Transverse colon (tissue), 4 donors: ENCODE results near the gene RCAN1. TPM values are rescaled to one million over a fixed set of nuclear protein-coding genes. Genes with fewer than 3 reads are reported as not detected.

Experiments used
- DNase-seq: peaks from one replicate; pipeline ENCODE4 v3.0.0-alpha.2; 2019
- H3K27ac ChIP-seq, 4 donors: fragments of 200-600 bp; sonication (generic); 2 replicates each; pipeline ENCODE4 v1.5.1; 2016 to 2018; ENCODE audit warnings: inconsistent platforms in 4 of 4
- H3K27me3 ChIP-seq: fragments of 200-600 bp; sonication (generic); 2 replicates; pipeline ENCODE4 v1.5.1; 2017; ENCODE audit warnings: inconsistent platforms
- H3K36me3 ChIP-seq, 4 donors: fragments of 200-600 bp; sonication (generic); 2 replicates each; pipeline ENCODE4 v1.5.1; 2017 to 2019; ENCODE audit warnings: inconsistent platforms in 4 of 4
- H3K4me1 ChIP-seq, 4 donors: fragments of 200-600 bp; sonication (generic); 2 replicates each; pipeline ENCODE4 v1.5.1; 2017 to 2020; ENCODE audit warnings: inconsistent platforms in 4 of 4
- H3K4me3 ChIP-seq, 4 donors: fragments of 200-600 bp; sonication (generic); 1 replicate in 1 of 4; 2 replicates in 3 of 4; pipeline versions ENCODE4 v1.5.1 to v1.6.1; 2017 to 2019; ENCODE audit warnings: inconsistent platforms in 4 of 4
- H3K9me3 ChIP-seq, 2 donors: fragments of 200-600 bp; sonication (generic); 2 replicates each; pipeline ENCODE4 v1.5.1; 2017 to 2019; ENCODE audit warnings: inconsistent platforms in 2 of 2
- EP300 ChIP-seq: sonication (generic); formaldehyde crosslinking; IDR thresholded peaks from one replicate; pipeline ENCODE4 v1.6.1; 2017; ENCODE audit warnings: antibody characterized with exemption, low read depth
- POLR2A ChIP-seq: fragments of 450-650 bp; IDR thresholded peaks from one replicate; pipeline ENCODE4 v1.6.1; 2016; ENCODE audit warnings: antibody characterized with exemption, mild to moderate bottlenecking, moderate library complexity
- POLR2AphosphoS5 ChIP-seq, 3 donors: sonication (generic); formaldehyde crosslinking; IDR thresholded peaks; one replicate each; pipeline ENCODE4 v1.6.1; 2016; ENCODE audit warnings: antibody characterized with exemption in 3 of 3
- WGBS, 2 donors: methylation state at CpG; one replicate each; pipeline ENCODE4 v1.1.5; 2018; ENCODE audit warnings: low coverage in 1 of 2; 5-methylcytosine and 5-hydroxymethylcytosine counted together
- in situ Hi-C, 4 donors: fragments of 200-750 bp; cut with MboI; loops; one replicate each; pipeline versions ENCODE4 v1.15.0 to v1.15.1; 2017; ENCODE audit warnings: low sequenced_read_pairs in 3 of 4, low pct_ligation_motif_present in 1 of 4, low pct_unique_long_range_greater_than_20kb in 1 of 4
- intact Hi-C: fragments of 100-400 bp; cut with DNase I; formaldehyde crosslinking; loops from one replicate; pipeline ENCODE4 v1.15.1; 2023; ENCODE audit warnings: low total_unique reads
- total RNA-seq, 4 donors: library from RNA; depleted of rRNA; stranded (reverse); fragments of >200 nt; gene quantifications; one replicate each; pipeline ENCODE4 v1.1.0, GENCODE V29; 2016
- TF ChIP-seq, protein P1 (sequence below), 5 experiments: fragments of 200-600 bp in 3 of 5; fragments of 450-650 bp in 2 of 5; sonication (generic) in 3 of 5; IDR thresholded peaks; 1 replicate in 2 of 5; 2 replicates in 3 of 5; pipeline ENCODE4 v1.5.1; 2016 to 2017; ENCODE audit warnings: antibody characterized with exemption in 5 of 5, inconsistent platforms in 3 of 5, mild to moderate bottlenecking in 2 of 5, moderate library complexity in 1 of 5

RCAN1 gene
- total RNA-seq, 4 donors from 2014 or later, result 39.5 to 68.8 (median 57.8) TPM

DNA sequence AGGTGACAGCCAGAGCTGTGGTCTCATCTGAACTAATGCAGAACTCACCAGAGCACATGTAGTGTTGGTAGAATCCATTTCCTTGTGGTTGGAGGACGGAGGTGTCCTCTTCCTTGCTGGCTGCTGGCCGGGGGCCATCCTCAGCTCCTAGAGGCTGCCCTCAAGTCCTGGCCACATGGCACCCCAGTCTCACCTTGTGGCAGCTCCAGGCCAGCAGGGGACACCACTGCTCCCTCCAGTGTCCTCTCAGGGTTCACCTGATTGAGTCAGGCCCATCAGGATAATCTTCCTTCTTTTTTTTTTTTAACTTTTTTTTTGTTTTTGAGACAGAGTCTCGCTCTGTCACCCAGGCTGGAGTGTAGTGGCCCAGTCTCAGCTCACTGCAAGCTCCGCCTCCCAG, 105.8 kb downstream of the RCAN1 start:
- no peak overlapping the region for H3K27ac ChIP-seq
- H3K27me3 ChIP-seq, result no peaks in the 10 kb centered on the region
- 71 to 78% methylated on average over 1 to 4 of the region's 4 CpGs for WGBS, 2 donors
- peaks cover 0 to 7% (median 4%) of the 10 kb centered on the region in 4 donors for H3K4me1 ChIP-seq
- DNase-seq, result no peak
- no peak for TF ChIP-seq EP300
- TF ChIP-seq POLR2A, result no peak
- TF ChIP-seq, protein P1, sequence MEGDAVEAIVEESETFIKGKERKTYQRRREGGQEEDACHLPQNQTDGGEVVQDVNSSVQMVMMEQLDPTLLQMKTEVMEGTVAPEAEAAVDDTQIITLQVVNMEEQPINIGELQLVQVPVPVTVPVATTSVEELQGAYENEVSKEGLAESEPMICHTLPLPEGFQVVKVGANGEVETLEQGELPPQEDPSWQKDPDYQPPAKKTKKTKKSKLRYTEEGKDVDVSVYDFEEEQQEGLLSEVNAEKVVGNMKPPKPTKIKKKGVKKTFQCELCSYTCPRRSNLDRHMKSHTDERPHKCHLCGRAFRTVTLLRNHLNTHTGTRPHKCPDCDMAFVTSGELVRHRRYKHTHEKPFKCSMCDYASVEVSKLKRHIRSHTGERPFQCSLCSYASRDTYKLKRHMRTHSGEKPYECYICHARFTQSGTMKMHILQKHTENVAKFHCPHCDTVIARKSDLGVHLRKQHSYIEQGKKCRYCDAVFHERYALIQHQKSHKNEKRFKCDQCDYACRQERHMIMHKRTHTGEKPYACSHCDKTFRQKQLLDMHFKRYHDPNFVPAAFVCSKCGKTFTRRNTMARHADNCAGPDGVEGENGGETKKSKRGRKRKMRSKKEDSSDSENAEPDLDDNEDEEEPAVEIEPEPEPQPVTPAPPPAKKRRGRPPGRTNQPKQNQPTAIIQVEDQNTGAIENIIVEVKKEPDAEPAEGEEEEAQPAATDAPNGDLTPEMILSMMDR (IDR thresholded peaks at IDR 0.05), result peak; percentile 19 to 40 (median 24)
- intact Hi-C loops (no loop called here), in situ Hi-C loops (no loop called here)
- no peak overlapping the region for H3K4me3 ChIP-seq
- H3K9me3 ChIP-seq, result no peaks in the 10 kb centered on the region
- no peaks in the 10 kb centered on the region for H3K36me3 ChIP-seq

DNA sequence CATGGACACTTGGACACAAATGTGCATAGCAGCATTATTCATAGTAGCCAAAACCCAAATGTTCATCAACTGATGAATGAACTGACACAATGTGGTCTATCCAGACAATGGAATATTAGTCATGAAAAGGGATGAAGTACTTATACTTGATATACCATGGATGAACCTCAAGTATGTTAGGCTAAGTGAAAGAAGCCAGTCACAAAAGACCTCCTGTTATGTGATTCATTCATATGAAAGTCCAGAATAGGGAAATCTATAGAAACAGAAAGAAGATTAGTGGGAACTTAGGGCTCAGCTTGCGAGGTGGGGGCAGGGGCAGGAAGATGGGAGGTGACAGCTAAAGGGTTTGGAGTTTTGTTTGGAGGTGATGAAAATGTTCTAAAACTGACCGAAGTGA, 110.3 kb downstream of the RCAN1 start:
- DNase-seq, result no peak
- no peaks in the 10 kb centered on the region for H3K4me1 ChIP-seq
- no peak overlapping the region for H3K27ac ChIP-seq
- intact Hi-C loops, result no loop called here
- in situ Hi-C loops, result no loop called here
- no peaks in the 10 kb centered on the region for H3K9me3 ChIP-seq
- no peak for TF ChIP-seq POLR2A
- TF ChIP-seq EP300, result no peak
- no peak for TF ChIP-seq POLR2AphosphoS5 (IDR thresholded peaks at IDR 0.05)
- TF ChIP-seq, protein P1 (IDR thresholded peaks at IDR 0.05), result no peak
- 58 to 90% methylated on average over 2 of the region's 2 CpGs for WGBS, 2 donors
- H3K27me3 ChIP-seq, result no peaks in the 10 kb centered on the region
- H3K4me3 ChIP-seq, result no peak overlapping the region
- no peaks in the 10 kb centered on the region for H3K36me3 ChIP-seq

DNA sequence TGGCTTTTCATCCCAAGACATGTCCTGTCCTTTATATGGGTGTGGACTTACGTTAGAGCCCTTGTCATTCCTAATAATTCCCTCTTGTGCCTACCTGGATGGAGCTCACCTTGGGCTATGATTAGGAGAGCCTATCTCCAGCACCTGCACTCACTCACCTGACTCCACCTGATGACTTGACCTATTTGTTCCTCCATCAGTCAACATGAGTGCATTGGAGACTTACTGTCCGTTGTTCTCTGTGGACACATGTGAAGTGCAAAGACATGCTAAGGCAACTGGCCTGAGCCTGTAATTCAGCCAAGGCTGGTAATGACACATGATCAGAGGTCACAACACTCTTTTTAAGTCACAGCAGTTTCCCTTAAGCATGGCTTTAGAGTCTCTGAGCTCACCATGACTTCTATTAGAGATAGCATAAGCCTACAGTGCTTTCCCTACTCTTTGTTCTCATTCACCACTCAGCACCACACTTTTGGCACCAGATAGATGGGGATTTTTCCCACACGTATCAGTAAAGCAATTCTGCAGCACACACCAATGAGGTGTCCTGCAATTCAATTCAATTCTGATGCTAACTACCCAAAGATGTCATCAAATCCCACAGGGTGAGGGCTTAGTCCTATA, 112.3 kb downstream of the RCAN1 start:
- in situ Hi-C loops (no loop called here), intact Hi-C loops (no loop called here)
- WGBS, 2 donors, result 60 to 86% methylated on average over 2 to 3 of the region's 3 CpGs
- Histone ChIP-seq H3K36me3 (no peaks in the 10 kb centered on the region), H3K4me3 (no peak overlapping the region), H3K4me1 (no peaks in the 10 kb centered on the region), H3K27me3 (no peaks in the 10 kb centered on the region), H3K9me3 (peaks cover 1 to 5% of the 10 kb centered on the region in 2 donors), H3K27ac (no peak overlapping the region)
- TF ChIP-seq POLR2AphosphoS5 (IDR thresholded peaks at IDR 0.05) (no peak), EP300 (no peak), POLR2A (no peak)
- TF ChIP-seq, protein P1 (IDR thresholded peaks at IDR 0.05), result no peak
- DNase-seq, result no peak

DNA sequence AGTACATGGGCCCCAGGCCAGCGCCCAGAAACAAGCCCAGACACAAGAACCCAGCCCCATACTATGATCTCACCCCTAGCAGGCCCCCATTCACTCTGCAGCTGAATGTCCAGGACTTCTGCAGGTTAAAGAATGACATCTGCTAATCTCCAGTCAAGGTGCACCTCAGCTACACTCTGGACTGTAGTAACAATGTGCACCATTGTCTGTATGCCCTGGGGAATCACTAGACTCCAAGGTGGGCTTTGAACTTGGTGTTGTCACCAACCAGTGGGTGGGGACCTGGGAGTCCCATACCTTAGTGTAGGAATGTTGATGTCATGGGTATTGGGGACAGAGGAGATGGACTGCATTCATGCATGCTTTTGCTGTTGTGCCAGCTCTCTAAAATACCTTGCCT, 113.2 kb downstream of the RCAN1 start:
- TF ChIP-seq EP300 (no peak), POLR2AphosphoS5 (IDR thresholded peaks at IDR 0.05) (no peak), POLR2A (no peak)
- TF ChIP-seq, protein P1 (IDR thresholded peaks at IDR 0.05), result no peak
- no peak overlapping the region for H3K4me3 ChIP-seq
- in situ Hi-C loops, result no loop called here
- no peaks in the 10 kb centered on the region for H3K27me3 ChIP-seq
- H3K9me3 ChIP-seq, result peaks cover 7 to 9% of the 10 kb centered on the region in 2 donors
- H3K4me1 ChIP-seq, result no peaks in the 10 kb centered on the region
- intact Hi-C loops, result no loop called here
- 58% methylated on average over 1 of the region's 1 CpG; no CpG with 5 or more reads in 1 of the 2 donors for WGBS, 2 donors
- no peak overlapping the region for H3K27ac ChIP-seq
- DNase-seq, result no peak
- no peaks in the 10 kb centered on the region for H3K36me3 ChIP-seq
